Upper lobe of left lung (tissue), 6 donors: Measurements from ENCODE around the gene ZNF816. TPM values are rescaled to one million over a fixed set of nuclear protein-coding genes. Genes with fewer than 3 reads are reported as not detected.

Experiments
- total RNA-seq, 6 donors: library from RNA; depleted of rRNA in 4 of 6; stranded (reverse); fragments of >200 nt in 4 of 6; gene quantifications; one replicate each; pipeline versions ENCODE4 v1.1.0 to v1.2.1, GENCODE V29; 2016 to 2021
- donor health status: DM: no; HTN: no; CAD: no; lungs with moderate emphysema.
- donor health status: DM: no; HTN: yes; CAD: no; lungs with severe emphysema.

ZNF816 gene
- total RNA-seq, 6 donors from 2014 or later: 6.7 to 14.6 (median 8.8) TPM

Other genes starting within 250 kb of the ZNF816 start
- gene ZNF611, start 227.8 kb downstream of the ZNF816 start, total RNA-seq: 10 to 100 TPM in 5 of 6 donors, 1 to 10 TPM in 1; 9.0 to 44.0 (median 20.1) TPM
- 10 to 100 TPM in 5 of 6 donors, 1 to 10 TPM in 1; 9.4 to 68.1 (median 11.1) TPM for gene ZNF600, start 176.1 kb downstream of the ZNF816 start, total RNA-seq
- 10 to 100 TPM in 5 of 6 donors, 1 to 10 TPM in 1; 9.3 to 21.1 (median 12.8) TPM for gene ZNF28, start 141.2 kb downstream of the ZNF816 start, total RNA-seq
- gene ZNF468, start 105.3 kb downstream of the ZNF816 start, total RNA-seq: 10 to 100 TPM in 5 of 6 donors, 1 to 10 TPM in 1; 7.3 to 37.7 (median 19.6) TPM
- 10 to 100 TPM in 3 of 6 donors, 1 to 10 TPM in 3; 3.6 to 41.9 (median 10.1) TPM for gene ZNF320, start 65.2 kb downstream of the ZNF816 start, total RNA-seq
- 10 to 100 TPM in 2 of 6 donors, 1 to 10 TPM in 4; 3.2 to 13.6 (median 6.9) TPM for gene ZNF888, start 39.5 kb downstream of the ZNF816 start, total RNA-seq
- gene ERVV-1, start 51.0 kb upstream of the ZNF816 start, total RNA-seq: not detected
- not detected for gene ERVV-2, start 81.9 kb upstream of the ZNF816 start, total RNA-seq
- gene ZNF160, start 140.5 kb upstream of the ZNF816 start, total RNA-seq: 100 to 1,000 TPM in 1 of 6 donors, 10 to 100 TPM in 5; 25.0 to 150 (median 48.5) TPM
- 1 to 10 TPM; 2.4 to 7.9 (median 4.3) TPM for gene ZNF415, start 170.0 kb upstream of the ZNF816 start, total RNA-seq
- 10 to 100 TPM in 4 of 6 donors, 1 to 10 TPM in 2; 5.3 to 21.0 (median 10.3) TPM for gene ZNF347, start 196.2 kb upstream of the ZNF816 start, total RNA-seq
- 1 to 10 TPM; 1.7 to 5.2 (median 3.4) TPM for gene ZNF665, start 230.5 kb upstream of the ZNF816 start, total RNA-seq